GM12878 (cell line): ENCODE data around the gene COA1. TPM values are rescaled to one million over a fixed set of nuclear protein-coding genes. Genes with fewer than 3 reads are reported as not detected.

Experiments used
- ATAC-seq: fragments of 200-7000 bp; cut with Tn5 transposase; 3 replicates; pipeline ENCODE4 v1.9.1; 2020; ENCODE audit warnings: mild to moderate bottlenecking, moderate library complexity
- BruUV-seq: library from RNA; stranded (reverse); fragments of 400-500 nt; replicated peaks from 2 replicates; lab custom pipeline; 2021; lab: Mats Ljungman, UMichigan
- CTCF ChIA-PET: fragments of 300-600 bp; sonication (Branson Sonifier 250); formaldehyde crosslinking; extraction: SDS; loops from one replicate; lab custom pipeline; 2021; ENCODE audit warnings: inconsistent platforms; lab: Yijun Ruan, JAX
- POLR2A ChIA-PET: fragments of 350-600 bp; formaldehyde crosslinking; extraction: SDS; loops from one replicate; lab custom pipeline; 2021; ENCODE audit warnings: inconsistent platforms; lab: Charles Lee
- RAD21 ChIA-PET: fragments of 300-600 bp; sonication (Branson Sonifier 250); formaldehyde crosslinking; loops from one replicate; lab custom pipeline; 2023; ENCODE audit warnings: antibody characterized with exemption; ENCODE audit not compliant: unreplicated experiment; lab: Charles Lee
- SMC1A ChIA-PET: fragments of 300-600 bp; sonication (Branson Sonifier 250); formaldehyde crosslinking; loops from one replicate; lab custom pipeline; 2023; ENCODE audit not compliant: unreplicated experiment, uncharacterized antibody; lab: Charles Lee
- DNase-seq: peaks from one replicate; pipeline ENCODE4 v3.0.0-alpha.2; 2011; ENCODE audit warnings: low read depth, low spot score
- FAIRE-seq: peaks from 3 replicates; lab custom pipeline; 2011; peaks lifted over from hg19 to GRCh38; lab: Jason Lieb, UNC
- H2AFZ ChIP-seq: 2 replicates; pipeline ENCODE4 v1.6.0; 2011; ENCODE audit warnings: low read depth, low read length, control low read depth; ENCODE audit not compliant: control insufficient read depth
- H3K27ac ChIP-seq: 2 replicates; pipeline ENCODE4 v1.5.1; 2011; ENCODE audit warnings: control low read depth; ENCODE audit not compliant: control insufficient read depth, insufficient read depth
- H3K27me3 ChIP-seq, 2 experiments: replicated peaks in 1 of 2; 2 replicates each; pipeline versions ENCODE4 v1.6.0 to v1.6.1; 2011; ENCODE audit warnings: low read length in 1 of 2; ENCODE audit not compliant: control insufficient read depth in 2 of 2, insufficient read depth in 2 of 2
- H3K36me3 ChIP-seq, 2 experiments: 2 replicates each; pipeline ENCODE4 v1.5.1; 2011; ENCODE audit warnings: low read length in 1 of 2; ENCODE audit not compliant: control insufficient read depth in 2 of 2, insufficient read depth in 2 of 2
- H3K4me1 ChIP-seq: 2 replicates; pipeline ENCODE4 v1.6.1; 2011; ENCODE audit warnings: mild to moderate bottlenecking, low read length, moderate library complexity, mixed read lengths; ENCODE audit not compliant: control insufficient read depth, insufficient read depth
- H3K4me2 ChIP-seq: 2 replicates; pipeline ENCODE4 v1.6.0; 2011; ENCODE audit warnings: control low read depth; ENCODE audit not compliant: control insufficient read depth, insufficient read depth
- H3K4me3 ChIP-seq: fragments of 200-600 bp; sonication (generic); 2 replicates; pipeline ENCODE4 v1.5.1; 2016
- H3K79me2 ChIP-seq: 2 replicates; pipeline ENCODE4 v1.6.0; 2011; ENCODE audit warnings: low read length; ENCODE audit not compliant: control insufficient read depth, insufficient read depth
- H3K9ac ChIP-seq: 2 replicates; pipeline ENCODE4 v1.8.0; 2011; ENCODE audit warnings: low read length, control low read depth, mixed read lengths; ENCODE audit not compliant: control insufficient read depth, insufficient read depth
- H3K9me3 ChIP-seq: replicated peaks from 3 replicates; pipeline ENCODE4 v1.5.1; 2011; ENCODE audit warnings: mild to moderate bottlenecking, low read length; ENCODE audit not compliant: control insufficient read depth, insufficient read depth
- H4K20me1 ChIP-seq: 2 replicates; pipeline ENCODE4 v1.6.0; 2011; ENCODE audit not compliant: control insufficient read depth, insufficient read depth
- BCL11A ChIP-seq: IDR thresholded peaks from 2 replicates; pipeline ENCODE4 v1.6.1; 2011; ENCODE audit warnings: low read depth, low read length
- CEBPZ ChIP-seq: fragments of 150-350 bp; IDR thresholded peaks from 2 replicates; pipeline ENCODE4 v1.6.1; 2016; ENCODE audit warnings: low read depth, low read length
- JUNB ChIP-seq: IDR thresholded peaks from 2 replicates; pipeline ENCODE4 v1.6.1; 2016; ENCODE audit warnings: antibody characterized with exemption, mild to moderate bottlenecking
- POLR2AphosphoS2 ChIP-seq: IDR thresholded peaks from 2 replicates; pipeline ENCODE4 v1.6.1; 2011; ENCODE audit warnings: low read depth, mild to moderate bottlenecking, low read length, improper control_type of control experiment, moderate library complexity
- RAD21 ChIP-seq: IDR thresholded peaks from 2 replicates; pipeline ENCODE4 v1.6.1; 2011; ENCODE audit warnings: mild to moderate bottlenecking, low read depth, low read length, moderate library complexity; ENCODE audit not compliant: insufficient read depth
- RELA ChIP-seq: fragments of 450-650 bp; IDR thresholded peaks from 2 replicates; pipeline ENCODE4 v1.8.0; 2014; ENCODE audit warnings: borderline replicate concordance; ENCODE audit not compliant: partially characterized antibody
- SMC3 ChIP-seq: IDR thresholded peaks from 2 replicates; pipeline ENCODE4 v1.6.1; 2011; ENCODE audit warnings: low read length, improper control_type of control experiment, borderline replicate concordance
- WGBS: methylation state at CpG from one replicate; pipeline ENCODE4 v1.1.6; 2016; ENCODE audit warnings: low lambda C conversion rate; ENCODE audit not compliant: insufficient replicate concordance, insufficient coverage; ENCODE audit errors: missing lambda C conversion rate; 5-methylcytosine and 5-hydroxymethylcytosine counted together
- in situ Hi-C: fragments of 300-500 bp; cut with MboI; formaldehyde crosslinking; loops from 9 replicates; pipeline ENCODE4 v1.14.3; 2018; ENCODE audit warnings: mixed read lengths
- intact Hi-C: fragments of 100-400 bp; cut with micrococcal nuclease; formaldehyde crosslinking; loops from one replicate; pipeline ENCODE4 v1.14.2; 2022; ENCODE audit not compliant: unreplicated experiment
- polyA plus RNA-seq, 11 experiments: library from polyadenylated mRNA; depleted of rRNA in 4 of 11; unstranded in 6 of 11; stranded (reverse) in 5 of 11; fragments of >200 nt; fragmentation: Nextera tagmentation in 4 of 11; fragmentation: Illumina TruSeq in 1 of 11; extraction: Ambion mirVana in 4 of 11; extraction: Trizol in 1 of 11; gene quantifications; 1 replicate in 1 of 11; 2 replicates in 10 of 11; pipeline versions ENCODE4 v1.2.1 to v1.2.3, GENCODE V29; 2011 to 2016; ENCODE audit warnings: inconsistent platforms in 2 of 11, missing spikeins in 2 of 11, low read depth in 1 of 11
- total RNA-seq, 4 experiments: library from RNA; depleted of rRNA in 3 of 4; stranded (reverse); fragments of >200 nt in 3 of 4; fragmentation: Illumina TruSeq in 1 of 4; extraction: Trizol in 1 of 4; gene quantifications; 2 replicates each; pipeline versions ENCODE4 v1.2.1 to v1.2.3, GENCODE V29; 2013 to 2021
- TF ChIP-seq, protein P1 (sequence below): fragments of 450-650 bp; IDR thresholded peaks from 2 replicates; pipeline ENCODE4 v1.6.1; 2017; ENCODE audit warnings: mild to moderate bottlenecking, moderate library complexity
- TF ChIP-seq, protein P2 (sequence below): fragments of 450-650 bp; IDR thresholded peaks from 2 replicates; pipeline ENCODE4 v1.6.1; 2017; ENCODE audit warnings: mild to moderate bottlenecking, moderate library complexity

The COA1 gene
- total and polyA plus RNA-seq, 10 of the 15 experiments (the other 5 are each of a cell fraction or from before 2014, with no cell fraction given) = 83.1 to 258 (median 111) TPM

- Histone ChIP-seq H4K20me1 (no peaks in the 10 kb centered on the region), H3K36me3 (no peaks in the 10 kb centered on the region), H3K27me3 (no peaks in the 10 kb centered on the region), H3K79me2 (no peaks in the 10 kb centered on the region), H3K9ac (no peak overlapping the region), H3K9me3 (no peaks in the 10 kb centered on the region; the same call in 1 of the 3 replicates), H3K4me2 (no peak overlapping the region), H3K4me3 (no peak overlapping the region), H3K4me1 (peaks cover 18% of the 10 kb centered on the region), H3K27ac (no peak overlapping the region), H2AFZ (peak overlapping the region; percentile 46)
- CTCF ChIA-PET = interaction anchor here (1.1 to 5.5 kb wide), 3 partner anchors 13 to 155 kb away, joined by 3 to 30 read pairs (median 3); partner anchors contain the start of gene STK17A
- no TSS peak for BruUV-seq
- in situ Hi-C loops = no loop called here
- WGBS = 98% methylated on average over 5 of the region's 6 CpGs
- ATAC-seq = no peak
- SMC1A ChIA-PET = interaction anchor here (1.2 to 5.8 kb wide), 9 partner anchors 9 to 101 kb away, joined by 3 to 84 read pairs (median 9); partner anchors contain the start of gene BLVRA
- RAD21 ChIA-PET = interaction anchor here (1.0 to 5.2 kb wide), 9 partner anchors 13 to 155 kb away, joined by 3 to 40 read pairs (median 13); partner anchors contain the start of genes BLVRA and STK17A
- no peak for DNase-seq
- no peak for FAIRE-seq
- POLR2A ChIA-PET = interaction anchor here (0.6 to 2.9 kb wide), 5 partner anchors 8 to 77 kb away, joined by 3 to 14 read pairs (median 4); no protein-coding TSS in a partner anchor
- intact Hi-C loops = no loop called here
- TF ChIP-seq SMC3 (no peak), RELA (no peak), POLR2AphosphoS2 (no peak), BCL11A (no peak), JUNB (no peak), CEBPZ (no peak), RAD21 (no peak)
- TF ChIP-seq, protein P1, sequence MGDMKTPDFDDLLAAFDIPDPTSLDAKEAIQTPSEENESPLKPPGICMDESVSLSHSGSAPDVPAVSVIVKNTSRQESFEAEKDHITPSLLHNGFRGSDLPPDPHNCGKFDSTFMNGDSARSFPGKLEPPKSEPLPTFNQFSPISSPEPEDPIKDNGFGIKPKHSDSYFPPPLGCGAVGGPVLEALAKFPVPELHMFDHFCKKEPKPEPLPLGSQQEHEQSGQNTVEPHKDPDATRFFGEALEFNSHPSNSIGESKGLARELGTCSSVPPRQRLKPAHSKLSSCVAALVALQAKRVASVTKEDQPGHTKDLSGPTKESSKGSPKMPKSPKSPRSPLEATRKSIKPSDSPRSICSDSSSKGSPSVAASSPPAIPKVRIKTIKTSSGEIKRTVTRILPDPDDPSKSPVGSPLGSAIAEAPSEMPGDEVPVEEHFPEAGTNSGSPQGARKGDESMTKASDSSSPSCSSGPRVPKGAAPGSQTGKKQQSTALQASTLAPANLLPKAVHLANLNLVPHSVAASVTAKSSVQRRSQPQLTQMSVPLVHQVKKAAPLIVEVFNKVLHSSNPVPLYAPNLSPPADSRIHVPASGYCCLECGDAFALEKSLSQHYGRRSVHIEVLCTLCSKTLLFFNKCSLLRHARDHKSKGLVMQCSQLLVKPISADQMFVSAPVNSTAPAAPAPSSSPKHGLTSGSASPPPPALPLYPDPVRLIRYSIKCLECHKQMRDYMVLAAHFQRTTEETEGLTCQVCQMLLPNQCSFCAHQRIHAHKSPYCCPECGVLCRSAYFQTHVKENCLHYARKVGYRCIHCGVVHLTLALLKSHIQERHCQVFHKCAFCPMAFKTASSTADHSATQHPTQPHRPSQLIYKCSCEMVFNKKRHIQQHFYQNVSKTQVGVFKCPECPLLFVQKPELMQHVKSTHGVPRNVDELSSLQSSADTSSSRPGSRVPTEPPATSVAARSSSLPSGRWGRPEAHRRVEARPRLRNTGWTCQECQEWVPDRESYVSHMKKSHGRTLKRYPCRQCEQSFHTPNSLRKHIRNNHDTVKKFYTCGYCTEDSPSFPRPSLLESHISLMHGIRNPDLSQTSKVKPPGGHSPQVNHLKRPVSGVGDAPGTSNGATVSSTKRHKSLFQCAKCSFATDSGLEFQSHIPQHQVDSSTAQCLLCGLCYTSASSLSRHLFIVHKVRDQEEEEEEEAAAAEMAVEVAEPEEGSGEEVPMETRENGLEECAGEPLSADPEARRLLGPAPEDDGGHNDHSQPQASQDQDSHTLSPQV = no peak
- TF ChIP-seq, protein P2, sequence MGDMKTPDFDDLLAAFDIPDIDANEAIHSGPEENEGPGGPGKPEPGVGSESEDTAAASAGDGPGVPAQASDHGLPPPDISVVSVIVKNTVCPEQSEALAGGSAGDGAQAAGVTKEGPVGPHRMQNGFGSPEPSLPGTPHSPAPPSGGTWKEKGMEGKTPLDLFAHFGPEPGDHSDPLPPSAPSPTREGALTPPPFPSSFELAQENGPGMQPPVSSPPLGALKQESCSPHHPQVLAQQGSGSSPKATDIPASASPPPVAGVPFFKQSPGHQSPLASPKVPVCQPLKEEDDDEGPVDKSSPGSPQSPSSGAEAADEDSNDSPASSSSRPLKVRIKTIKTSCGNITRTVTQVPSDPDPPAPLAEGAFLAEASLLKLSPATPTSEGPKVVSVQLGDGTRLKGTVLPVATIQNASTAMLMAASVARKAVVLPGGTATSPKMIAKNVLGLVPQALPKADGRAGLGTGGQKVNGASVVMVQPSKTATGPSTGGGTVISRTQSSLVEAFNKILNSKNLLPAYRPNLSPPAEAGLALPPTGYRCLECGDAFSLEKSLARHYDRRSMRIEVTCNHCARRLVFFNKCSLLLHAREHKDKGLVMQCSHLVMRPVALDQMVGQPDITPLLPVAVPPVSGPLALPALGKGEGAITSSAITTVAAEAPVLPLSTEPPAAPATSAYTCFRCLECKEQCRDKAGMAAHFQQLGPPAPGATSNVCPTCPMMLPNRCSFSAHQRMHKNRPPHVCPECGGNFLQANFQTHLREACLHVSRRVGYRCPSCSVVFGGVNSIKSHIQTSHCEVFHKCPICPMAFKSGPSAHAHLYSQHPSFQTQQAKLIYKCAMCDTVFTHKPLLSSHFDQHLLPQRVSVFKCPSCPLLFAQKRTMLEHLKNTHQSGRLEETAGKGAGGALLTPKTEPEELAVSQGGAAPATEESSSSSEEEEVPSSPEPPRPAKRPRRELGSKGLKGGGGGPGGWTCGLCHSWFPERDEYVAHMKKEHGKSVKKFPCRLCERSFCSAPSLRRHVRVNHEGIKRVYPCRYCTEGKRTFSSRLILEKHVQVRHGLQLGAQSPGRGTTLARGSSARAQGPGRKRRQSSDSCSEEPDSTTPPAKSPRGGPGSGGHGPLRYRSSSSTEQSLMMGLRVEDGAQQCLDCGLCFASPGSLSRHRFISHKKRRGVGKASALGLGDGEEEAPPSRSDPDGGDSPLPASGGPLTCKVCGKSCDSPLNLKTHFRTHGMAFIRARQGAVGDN = no peak
These were observed 8.3 kb upstream of the COA1 start for GRCh38 chr7:43737467-43738127.
